Measurements from ENCODE around the gene PAX7. TPM values are rescaled to one million over a fixed set of nuclear protein-coding genes. Genes with fewer than 3 reads are reported as not detected.

PAX7 gene
- total RNA-seq, 2 experiments from 2014 or later = not detected

DNA sequence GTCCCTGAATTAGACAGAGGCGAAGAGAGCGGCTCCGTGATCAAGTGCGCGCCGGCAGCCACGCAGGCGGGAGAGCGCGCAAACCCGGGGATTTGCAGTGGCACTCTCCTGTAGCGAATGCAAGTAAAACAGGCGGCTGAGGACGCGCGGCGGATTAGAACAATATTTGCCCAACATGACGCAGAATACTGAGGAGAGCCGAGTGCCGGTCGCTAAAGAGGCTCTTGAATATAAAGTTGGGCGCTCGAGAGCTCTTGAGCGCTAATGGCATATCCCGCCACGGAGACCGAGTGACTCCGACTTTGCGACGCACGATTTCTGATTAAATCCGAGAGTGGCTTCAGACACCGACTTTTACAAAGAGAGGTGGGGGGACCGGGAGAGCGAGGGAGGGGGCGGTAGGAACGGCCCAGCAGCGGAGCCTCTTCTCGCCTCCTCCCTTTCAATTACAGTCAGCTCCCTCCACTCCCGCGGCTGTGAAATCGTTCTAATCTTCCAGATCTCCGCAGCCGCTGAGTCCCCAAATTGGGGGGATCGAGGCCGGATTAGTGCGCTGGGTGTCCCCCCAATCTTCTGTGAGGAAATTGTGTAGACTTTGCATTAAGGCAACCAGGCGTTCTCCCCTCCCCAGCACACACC is 2.3 kb downstream of the PAX7 start:
- Mint-ChIP-seq H3K27ac (no peak overlapping the region), H3K9me3 (ENCODE audit: low read depth) (no peaks in the 10 kb centered on the region), H3K4me3 (no peak overlapping the region), H3K4me1 (no peaks in the 10 kb centered on the region), H3K36me3 (peaks cover 4% of the 10 kb centered on the region), H3K27me3 (peaks cover 96% of the 10 kb centered on the region)
- DNase-seq (no peak), ATAC-seq (no peak)
- CTCF ChIA-PET = no interaction called here

DNA sequence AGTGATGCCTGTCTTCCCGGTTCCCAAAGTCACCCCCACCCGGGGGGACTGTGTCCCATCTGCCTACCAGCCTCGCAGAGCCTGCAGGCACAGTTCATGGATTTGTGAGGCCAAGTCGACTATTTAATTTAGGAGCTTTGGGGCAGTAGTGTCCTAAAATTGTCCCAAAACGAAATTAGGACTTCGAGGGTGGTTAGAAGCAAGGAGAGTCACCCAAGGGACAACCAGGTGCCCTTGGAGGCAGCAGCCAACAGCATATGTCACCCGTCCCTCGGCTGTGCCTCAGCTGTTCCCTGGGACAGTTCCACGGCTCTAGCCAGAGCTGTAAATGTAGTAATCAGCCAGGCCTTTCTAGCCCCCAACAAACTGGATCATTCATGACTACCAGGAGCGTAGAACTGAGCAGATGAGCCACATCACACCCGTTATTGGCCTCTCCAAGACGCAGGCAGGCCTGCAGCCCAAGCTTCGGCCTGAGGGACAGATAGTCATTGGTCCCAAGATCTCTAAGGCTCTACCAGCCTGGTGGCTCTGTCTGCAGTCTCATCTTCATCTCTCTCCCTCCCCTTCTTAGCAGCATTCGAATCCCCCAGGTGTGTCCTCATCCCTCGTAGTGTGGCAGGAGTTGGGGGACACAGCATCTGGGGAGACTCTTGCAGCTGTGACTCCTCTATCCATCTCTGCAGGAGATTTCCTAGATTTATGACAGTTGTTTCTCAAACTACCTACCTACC is 2.9 kb downstream of the PAX7 start:
- Mint-ChIP-seq H3K4me1 (no peaks in the 10 kb centered on the region), H3K36me3 (peaks cover 4% of the 10 kb centered on the region), H3K9me3 (ENCODE audit: low read depth) (no peaks in the 10 kb centered on the region), H3K27ac (no peak overlapping the region), H3K4me3 (no peak overlapping the region), H3K27me3 (peaks cover 96% of the 10 kb centered on the region)
- ATAC-seq (no peak), DNase-seq (no peak)
- CTCF ChIA-PET = no interaction called here

DNA sequence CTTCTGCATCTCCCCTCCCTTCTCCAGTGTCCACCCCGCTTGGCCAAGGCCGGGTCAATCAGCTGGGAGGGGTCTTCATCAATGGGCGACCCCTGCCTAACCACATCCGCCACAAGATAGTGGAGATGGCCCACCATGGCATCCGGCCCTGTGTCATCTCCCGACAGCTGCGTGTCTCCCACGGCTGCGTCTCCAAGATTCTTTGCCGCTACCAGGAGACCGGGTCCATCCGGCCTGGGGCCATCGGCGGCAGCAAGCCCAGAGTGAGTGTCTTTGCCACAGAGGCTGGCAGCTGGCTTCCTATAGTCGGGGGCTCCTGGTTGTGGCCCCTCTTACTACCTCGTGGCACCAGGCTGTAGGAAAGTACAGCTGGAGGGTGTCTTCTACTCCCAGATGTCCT is 3.6 kb downstream of the PAX7 start:
- H3K27me3 Mint-ChIP-seq = peaks cover 96% of the 10 kb centered on the region
- H3K27ac Mint-ChIP-seq = no peak overlapping the region
- DNase-seq = no peak
- H3K4me1 Mint-ChIP-seq = no peaks in the 10 kb centered on the region
- no peak for ATAC-seq
- no peak overlapping the region for H3K4me3 Mint-ChIP-seq
- H3K36me3 Mint-ChIP-seq = peaks cover 4% of the 10 kb centered on the region
- CTCF ChIA-PET = no interaction called here
- no peaks in the 10 kb centered on the region for H3K9me3 Mint-ChIP-seq (ENCODE audit: low read depth)

DNA sequence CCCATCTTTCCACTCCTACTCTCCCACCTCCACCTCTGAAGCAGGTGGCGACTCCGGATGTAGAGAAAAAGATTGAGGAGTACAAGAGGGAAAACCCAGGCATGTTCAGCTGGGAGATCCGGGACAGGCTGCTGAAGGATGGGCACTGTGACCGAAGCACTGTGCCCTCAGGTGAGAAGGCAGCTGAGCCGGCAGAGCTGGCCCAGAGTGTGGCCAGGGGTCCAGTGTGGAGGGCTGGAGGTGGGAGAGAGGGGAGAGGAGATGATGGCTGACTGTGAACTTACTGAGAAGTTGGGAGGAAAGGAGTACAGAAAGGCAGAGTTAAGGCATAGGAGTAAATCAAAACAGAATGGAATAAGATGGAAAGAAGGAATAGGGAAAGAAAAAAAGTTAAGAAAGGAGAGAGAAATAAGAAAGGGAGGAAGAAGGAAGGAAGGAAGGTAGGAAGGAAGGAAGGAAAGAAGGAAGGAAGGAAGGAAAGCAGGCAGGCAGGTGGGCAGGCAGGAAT is 4.5 kb downstream of the PAX7 start:
- Mint-ChIP-seq H3K27me3 (peaks cover 96% of the 10 kb centered on the region), H3K36me3 (peaks cover 4% of the 10 kb centered on the region), H3K9me3 (ENCODE audit: low read depth) (no peaks in the 10 kb centered on the region), H3K27ac (no peak overlapping the region), H3K4me3 (no peak overlapping the region), H3K4me1 (no peaks in the 10 kb centered on the region)
- ATAC-seq (no peak), DNase-seq (no peak)
- CTCF ChIA-PET = interaction anchor here (0.6 kb wide), 1 partner anchor 11 kb away, joined by 3 read pairs; no protein-coding TSS in a partner anchor

DNA sequence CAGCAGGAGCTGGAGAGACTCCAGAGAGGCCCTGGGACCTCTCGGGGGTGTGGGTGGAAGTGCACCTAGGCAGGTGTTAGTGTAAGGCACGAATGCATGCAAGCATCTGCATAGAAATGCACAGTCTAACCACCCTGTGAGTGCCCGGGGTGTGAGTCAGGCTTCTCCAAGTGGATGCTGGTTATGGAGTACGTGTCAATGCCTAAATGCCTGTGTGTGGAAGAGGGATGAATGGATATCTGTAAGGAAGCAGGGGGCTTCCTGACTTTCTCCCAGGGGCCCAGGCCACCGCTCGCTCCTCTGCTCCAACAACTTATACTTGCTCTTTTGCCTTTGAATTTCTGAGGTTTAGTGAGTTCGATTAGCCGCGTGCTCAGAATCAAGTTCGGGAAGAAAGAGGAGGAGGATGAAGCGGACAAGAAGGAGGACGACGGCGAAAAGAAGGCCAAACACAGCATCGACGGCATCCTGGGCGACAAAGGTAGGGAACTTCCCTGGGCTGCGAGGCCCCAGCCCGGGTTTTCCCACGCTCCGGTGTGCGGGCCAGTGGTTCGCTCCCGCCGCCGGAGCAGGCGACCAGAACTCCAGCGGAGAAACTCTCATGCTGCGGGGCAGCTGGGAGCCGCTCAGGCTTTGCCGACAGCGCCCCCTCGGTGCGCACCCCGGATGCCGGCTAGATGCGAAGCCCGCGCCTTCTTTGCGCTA is 5.4 kb downstream of the PAX7 start:
- peaks cover 98% of the 10 kb centered on the region for H3K27me3 Mint-ChIP-seq
- no peaks in the 10 kb centered on the region for H3K9me3 Mint-ChIP-seq (ENCODE audit: low read depth)
- H3K27ac Mint-ChIP-seq = peak overlapping the region; percentile 65
- peak overlapping the region; percentile 1 for H3K4me3 Mint-ChIP-seq
- CTCF ChIA-PET = interaction anchor here (0.6 kb wide), 1 partner anchor 10 kb away, joined by 3 read pairs; no protein-coding TSS in a partner anchor
- ATAC-seq (no peak), DNase-seq (no peak)
- H3K36me3 Mint-ChIP-seq = peaks cover 4% of the 10 kb centered on the region
- H3K4me1 Mint-ChIP-seq = no peaks in the 10 kb centered on the region

DNA sequence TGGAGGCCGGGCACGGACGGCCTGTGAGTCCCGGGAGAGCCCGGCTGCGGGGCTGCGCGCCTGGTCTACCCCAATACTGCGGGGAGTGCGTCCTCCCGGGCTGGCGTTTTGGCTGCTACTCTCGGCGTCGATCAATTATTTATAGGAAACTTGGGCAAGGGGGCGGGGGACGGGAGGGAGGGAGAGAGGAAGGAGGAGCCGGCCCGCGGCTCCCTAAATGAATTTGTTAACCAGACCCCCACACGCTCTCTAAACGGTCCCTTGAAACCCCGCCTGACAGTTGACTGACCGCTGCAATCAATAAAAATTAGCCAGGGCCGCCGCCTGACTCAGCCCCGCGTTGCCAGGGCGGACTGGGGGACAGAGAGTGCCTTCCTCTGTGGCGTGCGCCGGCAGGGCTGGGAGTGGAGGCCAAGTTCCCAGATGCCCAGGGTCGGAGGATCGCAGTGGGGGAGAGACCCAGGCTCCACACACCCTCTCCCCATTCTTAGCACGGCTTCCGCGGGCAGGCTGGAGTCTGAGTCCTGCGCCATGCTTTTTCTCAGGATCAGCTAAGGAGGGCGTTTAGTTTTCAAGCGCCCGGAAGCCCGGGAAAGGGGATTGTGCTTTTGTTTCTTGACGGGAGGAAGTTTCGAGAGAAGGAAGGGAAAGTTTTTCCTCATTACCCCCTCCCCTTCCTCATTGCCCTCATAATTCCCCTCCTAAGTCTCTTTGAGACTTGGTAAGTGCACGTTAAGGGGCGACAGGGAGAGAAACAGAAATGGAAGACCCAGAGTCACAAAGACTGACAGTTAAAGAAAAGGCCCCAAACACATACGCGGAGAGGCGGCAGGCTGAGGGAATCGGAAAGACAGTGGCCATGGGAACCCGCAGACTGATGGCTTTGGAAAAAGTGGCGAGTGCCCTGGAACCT is 6.2 kb downstream of the PAX7 start:
- no peaks in the 10 kb centered on the region for H3K4me1 Mint-ChIP-seq
- no peak for DNase-seq
- H3K9me3 Mint-ChIP-seq (ENCODE audit: low read depth) = no peaks in the 10 kb centered on the region
- H3K27ac Mint-ChIP-seq = no peak overlapping the region
- peaks cover 99% of the 10 kb centered on the region for H3K27me3 Mint-ChIP-seq
- H3K4me3 Mint-ChIP-seq = no peak overlapping the region
- CTCF ChIA-PET = no interaction called here
- H3K36me3 Mint-ChIP-seq = peaks cover 3% of the 10 kb centered on the region
- ATAC-seq = no peak

DNA sequence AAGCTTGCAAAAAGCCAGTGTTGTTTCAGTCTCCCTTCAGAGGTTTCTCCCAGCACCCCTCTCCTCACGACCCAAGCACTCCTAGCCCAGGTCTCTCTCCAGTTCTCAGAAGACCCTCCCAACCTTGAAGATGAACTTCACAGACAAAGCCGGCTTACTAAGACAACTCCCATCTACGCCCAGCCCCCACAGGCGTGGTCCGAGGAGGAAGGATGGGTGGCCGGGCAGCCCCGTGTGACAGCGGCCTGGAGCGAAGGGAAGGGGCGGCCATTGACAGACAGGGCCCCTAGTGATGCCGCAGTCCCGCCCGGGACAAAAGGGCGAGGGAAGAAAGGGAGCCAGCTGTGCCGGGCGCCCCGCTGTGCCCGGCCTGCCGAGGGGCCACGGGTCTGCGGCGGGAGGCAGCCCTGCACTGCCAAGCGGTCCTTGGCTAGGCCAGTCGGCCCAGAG is 6.9 kb downstream of the PAX7 start:
- no peak overlapping the region for H3K4me3 Mint-ChIP-seq
- H3K27me3 Mint-ChIP-seq = peaks cover 98% of the 10 kb centered on the region
- H3K4me1 Mint-ChIP-seq = no peaks in the 10 kb centered on the region
- H3K9me3 Mint-ChIP-seq (ENCODE audit: low read depth) = no peaks in the 10 kb centered on the region
- H3K36me3 Mint-ChIP-seq = peaks cover 2% of the 10 kb centered on the region
- no peak for ATAC-seq
- no peak overlapping the region for H3K27ac Mint-ChIP-seq
- DNase-seq = no peak
- CTCF ChIA-PET = no interaction called here

DNA sequence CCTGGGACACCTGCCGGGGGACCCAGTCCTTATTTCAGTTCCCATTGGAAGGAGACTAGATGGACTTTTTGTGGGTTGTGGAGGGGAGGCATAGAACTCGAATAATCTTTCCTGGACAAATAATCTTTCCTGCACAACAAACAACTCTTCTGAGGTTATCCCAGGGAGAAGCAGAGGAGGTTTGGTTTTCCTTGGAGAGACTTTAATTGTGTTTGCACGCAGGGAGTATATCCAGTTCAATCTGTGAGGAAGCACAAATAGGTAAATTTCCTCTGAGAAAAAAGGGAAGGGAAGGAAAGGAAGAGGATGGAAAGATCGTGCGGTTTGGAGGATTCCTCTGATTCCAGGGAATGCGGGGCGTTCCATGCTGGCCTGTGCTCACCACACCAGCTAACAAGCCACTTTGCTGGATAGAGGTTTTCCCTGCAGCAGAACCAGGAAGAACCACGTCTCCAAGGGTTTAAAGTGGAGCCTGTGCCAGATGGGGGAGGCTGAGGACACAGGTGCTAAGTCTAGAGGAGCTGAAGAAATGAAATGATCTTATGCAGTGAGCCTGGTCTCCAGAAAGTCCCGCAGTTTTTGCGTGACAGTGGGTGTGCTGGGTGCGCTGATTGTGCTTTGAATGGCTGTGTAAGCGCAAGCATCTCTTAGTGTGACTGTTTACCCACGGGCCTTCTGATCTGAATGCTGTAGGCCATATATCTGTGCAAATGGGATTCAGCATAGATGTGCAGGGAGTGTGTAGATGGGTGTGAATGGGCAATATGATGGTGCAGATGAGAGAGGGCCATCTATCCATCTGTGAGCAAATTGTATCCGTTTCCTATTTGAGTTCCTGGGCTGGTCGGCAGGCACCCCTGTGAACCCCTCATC is 7.6 kb downstream of the PAX7 start:
- CTCF ChIA-PET = no interaction called here
- DNase-seq (no peak), ATAC-seq (no peak)
- Mint-ChIP-seq H3K27ac (no peak overlapping the region), H3K9me3 (ENCODE audit: low read depth) (no peaks in the 10 kb centered on the region), H3K4me3 (no peak overlapping the region), H3K4me1 (no peaks in the 10 kb centered on the region), H3K36me3 (peaks cover 2% of the 10 kb centered on the region), H3K27me3 (peaks cover 97% of the 10 kb centered on the region)

DNA sequence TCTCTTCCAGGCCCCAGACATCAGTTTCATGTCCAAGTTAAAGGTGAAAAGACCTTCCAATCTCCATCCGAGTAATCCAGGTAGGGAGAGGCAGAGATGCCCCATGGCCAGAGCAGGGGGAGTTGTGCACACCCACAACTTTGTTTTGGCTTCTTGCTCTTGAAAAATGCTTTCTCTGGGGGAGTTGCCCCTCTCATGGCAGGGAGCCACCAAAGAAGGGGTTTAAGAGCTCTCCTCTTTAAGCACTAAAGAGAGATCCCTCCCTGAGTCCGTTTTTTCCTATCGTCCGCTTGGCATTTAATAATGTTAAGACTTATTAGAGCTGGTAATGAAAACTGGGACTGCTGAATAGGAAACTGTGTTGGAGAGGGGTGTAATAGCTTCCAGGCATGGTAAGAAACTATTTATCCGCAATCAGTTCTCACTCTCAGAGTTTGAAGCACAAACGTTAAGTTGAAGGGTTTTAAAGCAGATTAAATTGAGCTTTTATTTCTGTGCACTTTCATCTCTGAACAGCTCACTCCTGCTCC is 8.3 kb downstream of the PAX7 start:
- H3K36me3 Mint-ChIP-seq = peaks cover 2% of the 10 kb centered on the region
- H3K4me3 Mint-ChIP-seq = no peak overlapping the region
- H3K4me1 Mint-ChIP-seq = peaks cover 1% of the 10 kb centered on the region
- no peak for DNase-seq
- ATAC-seq = no peak
- H3K9me3 Mint-ChIP-seq (ENCODE audit: low read depth) = no peaks in the 10 kb centered on the region
- CTCF ChIA-PET = no interaction called here
- H3K27me3 Mint-ChIP-seq = peaks cover 96% of the 10 kb centered on the region
- no peak overlapping the region for H3K27ac Mint-ChIP-seq

DNA sequence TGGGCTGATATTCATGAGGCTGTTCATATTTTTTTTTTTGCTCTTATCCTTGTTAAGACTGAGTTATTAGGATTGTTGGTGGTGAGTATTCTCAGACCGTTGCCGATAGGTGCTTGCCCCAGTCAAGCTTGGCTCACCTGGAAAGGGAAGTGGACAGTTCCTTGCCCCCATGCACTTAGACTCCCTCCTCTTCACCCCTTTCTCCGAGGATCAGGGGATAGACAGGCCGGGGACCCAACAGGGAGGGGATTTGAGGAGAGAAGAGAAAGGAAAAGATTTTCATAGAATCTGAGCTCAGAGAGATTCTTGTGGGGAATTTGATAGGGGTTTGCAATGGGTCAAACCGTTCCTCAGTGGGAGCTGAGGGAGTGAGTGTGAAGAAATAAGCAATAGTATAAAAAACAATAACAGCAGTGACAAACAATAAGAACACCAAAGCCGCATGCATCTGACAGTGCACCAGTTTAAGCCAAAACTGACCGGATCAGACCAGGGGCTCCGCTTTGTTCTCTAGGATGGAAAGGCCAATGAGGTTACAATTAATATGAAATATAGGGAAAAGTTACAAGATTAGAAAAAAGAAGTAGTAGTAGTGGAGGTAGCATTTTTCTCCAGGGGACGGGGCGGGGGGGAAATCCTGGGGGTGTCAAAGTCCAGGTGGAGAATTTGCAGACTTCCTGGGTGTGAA is 8.9 kb downstream of the PAX7 start:
- DNase-seq (no peak), ATAC-seq (no peak)
- H3K27me3 Mint-ChIP-seq = peaks cover 96% of the 10 kb centered on the region
- peaks cover 1% of the 10 kb centered on the region for H3K4me1 Mint-ChIP-seq
- CTCF ChIA-PET = no interaction called here
- H3K36me3 Mint-ChIP-seq = peaks cover 2% of the 10 kb centered on the region
- H3K4me3 Mint-ChIP-seq = no peak overlapping the region
- H3K27ac Mint-ChIP-seq = no peak overlapping the region
- no peaks in the 10 kb centered on the region for H3K9me3 Mint-ChIP-seq (ENCODE audit: low read depth)

DNA sequence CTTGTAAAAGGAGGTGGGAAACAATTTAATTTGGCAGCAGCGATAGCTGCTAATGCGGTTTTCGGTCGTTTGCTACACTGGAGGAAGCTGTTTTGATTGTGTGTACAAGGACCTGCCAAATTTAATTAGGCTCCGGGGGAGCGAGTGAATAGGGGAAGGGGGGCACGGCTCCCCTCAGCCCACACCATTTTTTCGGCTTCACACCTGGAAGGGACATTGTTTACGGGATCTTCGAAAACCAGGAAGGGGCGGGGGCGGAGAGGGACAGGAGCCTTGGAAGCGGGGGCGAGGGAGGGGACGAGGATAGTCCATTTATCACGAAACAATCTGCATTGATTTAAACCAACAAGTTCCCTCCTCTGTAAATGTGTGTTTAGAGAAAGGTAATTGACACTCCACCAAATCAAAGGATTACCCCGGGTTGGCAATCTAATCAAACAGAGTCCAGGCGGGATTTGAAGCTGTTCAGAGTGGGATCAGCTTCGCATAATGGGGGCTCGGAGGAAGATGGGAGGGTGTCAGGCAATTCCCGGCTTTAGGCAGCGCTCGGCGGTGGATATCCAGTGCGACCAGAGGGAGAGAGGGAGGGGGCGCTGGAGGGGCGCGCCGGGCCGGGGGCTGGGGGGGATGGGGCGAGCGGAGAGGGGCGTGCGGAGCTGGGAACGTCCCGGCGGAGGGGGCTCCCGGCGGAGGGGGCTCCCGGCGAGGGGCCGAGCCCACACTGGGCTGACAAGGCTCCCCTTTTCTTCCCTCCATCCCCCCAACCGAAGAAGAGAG is 9.8 kb downstream of the PAX7 start:
- peaks cover 2% of the 10 kb centered on the region for H3K36me3 Mint-ChIP-seq
- H3K4me3 Mint-ChIP-seq = no peak overlapping the region
- peaks cover 96% of the 10 kb centered on the region for H3K27me3 Mint-ChIP-seq
- DNase-seq = no peak
- H3K4me1 Mint-ChIP-seq = peaks cover 1% of the 10 kb centered on the region
- no peaks in the 10 kb centered on the region for H3K9me3 Mint-ChIP-seq (ENCODE audit: low read depth)
- peak overlapping the region; percentile 42 for H3K27ac Mint-ChIP-seq
- CTCF ChIA-PET = no interaction called here
- no peak for ATAC-seq
